DOHH2 (cell line): ENCODE measurements around the gene CREB3L2.
A peak's percentile ranks its signal among the peaks of the same experiment; 100 is the strongest.

Source experiments
- CTCF ChIP-seq: fragments of 200-600 bp; sonication (generic); IDR thresholded peaks from one replicate; pipeline ENCODE4 v1.5.1; 2014; ENCODE audit warnings: antibody characterized with exemption, mild to moderate bottlenecking, low read depth, low read length; ENCODE audit not compliant: poor library complexity, severe bottlenecking
- EZH2phosphoT487 ChIP-seq: fragments of 200-600 bp; sonication (generic); IDR thresholded peaks from 2 replicates; pipeline ENCODE4 v1.6.1; 2017; ENCODE audit warnings: borderline replicate concordance, mild to moderate bottlenecking, antibody characterized with exemption, low read length, moderate library complexity, mixed read lengths

DNA sequence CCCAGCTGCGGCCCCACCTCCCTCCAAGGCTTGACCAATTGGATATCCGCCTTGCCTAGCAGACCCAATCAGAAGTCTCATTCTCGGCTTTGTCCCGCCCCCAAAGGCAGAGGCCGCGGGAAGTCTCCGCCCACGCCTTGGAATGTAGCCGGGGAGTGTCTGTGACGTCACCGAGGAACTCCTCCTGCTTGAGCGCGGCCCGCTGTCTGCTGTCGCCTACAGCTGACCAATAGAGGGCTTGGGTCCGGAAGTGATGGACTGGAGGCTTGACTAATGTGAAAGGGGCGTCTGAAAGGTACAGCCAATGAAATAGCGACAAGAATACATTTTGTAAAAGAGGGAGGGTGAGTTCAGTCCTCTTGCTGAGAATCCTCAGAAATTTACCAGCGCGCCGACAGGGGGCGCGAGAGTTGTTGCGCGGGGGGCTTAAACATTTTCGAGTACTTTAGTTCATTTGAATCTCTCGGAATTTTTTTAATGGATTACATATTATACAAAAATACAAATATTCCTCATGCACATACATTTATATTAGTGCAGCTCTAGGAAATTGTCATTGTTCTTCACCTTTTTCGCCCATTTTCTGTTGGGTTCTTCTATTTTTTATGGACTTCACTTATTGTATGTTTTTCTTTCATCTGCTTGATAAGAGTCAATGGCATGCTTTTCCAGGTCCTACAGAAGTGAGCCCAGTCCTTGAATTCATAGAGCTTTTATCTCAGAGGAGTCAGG, 376 bp upstream of the CREB3L2 start:
- TF ChIP-seq CTCF = peak; percentile 94
- no peak for TF ChIP-seq EZH2phosphoT487
